Activated CD8-positive, alpha-beta T cell treated with anti-CD3 and anti-CD28 coated beads for 36 hours (primary cell): ENCODE measurements around the gene SNX32. TPM values are rescaled to one million over a fixed set of nuclear protein-coding genes. Genes with fewer than 3 reads are reported as not detected.

Experiments used
- ATAC-seq: fragments of 200-7000 bp; cut with Tn5 transposase; one replicate; pipeline ENCODE4 v1.10.0; 2021; ENCODE audit warnings: mild to moderate bottlenecking, moderate library complexity
- CTCF ChIA-PET: fragments of 350-600 bp; sonication (Branson Sonifier 250); formaldehyde crosslinking; loops from one replicate; lab custom pipeline; 2021; ENCODE audit warnings: antibody characterized with exemption; lab: Charles Lee
- POLR2A ChIA-PET: fragments of 350-600 bp; sonication (Branson Sonifier 250); formaldehyde crosslinking; loops from one replicate; lab custom pipeline; 2021; ENCODE audit warnings: antibody characterized with exemption; lab: Charles Lee
- DNase-seq: peaks from one replicate; pipeline ENCODE4 v3.0.0-alpha.2; 2020
- H3K27ac Mint-ChIP-seq: one replicate; pipeline ENCODE4 v1.8.0; 2021; ENCODE audit warnings: mild to moderate bottlenecking, mixed read lengths
- H3K27me3 Mint-ChIP-seq: one replicate; pipeline ENCODE4 v1.8.0; 2021; ENCODE audit warnings: mixed read lengths
- H3K36me3 Mint-ChIP-seq: one replicate; pipeline ENCODE4 v1.8.0; 2021; ENCODE audit warnings: low read depth, mixed read lengths
- H3K4me1 Mint-ChIP-seq: one replicate; pipeline ENCODE4 v1.8.0; 2021; ENCODE audit warnings: low read depth, mixed read lengths
- H3K4me3 Mint-ChIP-seq: one replicate; pipeline ENCODE4 v1.8.0; 2021; ENCODE audit warnings: mild to moderate bottlenecking, moderate library complexity, mixed read lengths
- H3K9me3 Mint-ChIP-seq: one replicate; pipeline ENCODE4 v1.8.0; 2021; ENCODE audit warnings: mixed read lengths
- CTCF ChIP-seq: fragments of 200-600 bp; IDR thresholded peaks from one replicate; pipeline ENCODE4 v1.8.0; 2022; ENCODE audit warnings: antibody characterized with exemption, mild to moderate bottlenecking
- intact Hi-C: fragments of 100-400 bp; cut with micrococcal nuclease; formaldehyde crosslinking; loops from one replicate; pipeline ENCODE4 v1.10.0; 2022
- total RNA-seq, 2 experiments: library from RNA; stranded (reverse); gene quantifications; one replicate each; pipeline ENCODE4 v1.2.3, GENCODE V29; 2021

Gene SNX32
- total RNA-seq, 2 experiments from 2014 or later, result 1.6 to 2.1 TPM

GRCh38 chr11:65793625-65794400 is 40.0 kb upstream of the SNX32 start:
- Mint-ChIP-seq H3K9me3 (no peaks in the 10 kb centered on the region), H3K27ac (no peak overlapping the region), H3K4me3 (no peak overlapping the region), H3K4me1 (peaks cover 13% of the 10 kb centered on the region), H3K27me3 (peaks cover 18% of the 10 kb centered on the region), H3K36me3 (no peaks in the 10 kb centered on the region)
- ATAC-seq (no peak), DNase-seq (no peak)
- intact Hi-C loops, result no loop called here
- ChIA-PET CTCF (interaction anchor here (0.8 to 8.3 kb wide), 4 partner anchors 13 to 25 kb away, joined by 3 to 85 read pairs (median 6); partner anchors contain the start of gene AP5B1), POLR2A (interaction anchor here (1.4 kb wide), 1 partner anchor 14 kb away, joined by 3 read pairs; no protein-coding TSS in a partner anchor)
- no peak for TF ChIP-seq CTCF

- no peaks in the 10 kb centered on the region for H3K36me3 Mint-ChIP-seq
- H3K4me1 Mint-ChIP-seq, result peaks cover 13% of the 10 kb centered on the region
- no peak overlapping the region for H3K4me3 Mint-ChIP-seq
- H3K27me3 Mint-ChIP-seq, result peaks cover 14% of the 10 kb centered on the region
- no peak overlapping the region for H3K27ac Mint-ChIP-seq
- DNase-seq, result no peak
- ChIA-PET POLR2A (interaction anchor here (1.5 kb wide), 1 partner anchor 10 kb away, joined by 5 read pairs; no protein-coding TSS in a partner anchor), CTCF (interaction anchor here (0.8 to 8.3 kb wide), 2 partner anchors 15 to 23 kb away, joined by 3 to 85 read pairs; partner anchors contain the start of gene AP5B1)
- no peak for TF ChIP-seq CTCF
- intact Hi-C loops, result no loop called here
- no peak for ATAC-seq
- H3K9me3 Mint-ChIP-seq, result no peaks in the 10 kb centered on the region
These were observed 38.9 kb upstream of the SNX32 start for GRCh38 chr11:65794570-65795510.

GRCh38 chr11:65796726-65797601 is 36.8 kb upstream of the SNX32 start:
- Mint-ChIP-seq H3K4me3 (no peak overlapping the region), H3K27ac (no peak overlapping the region), H3K27me3 (peaks cover 15% of the 10 kb centered on the region), H3K36me3 (no peaks in the 10 kb centered on the region), H3K4me1 (peaks cover 6% of the 10 kb centered on the region), H3K9me3 (no peaks in the 10 kb centered on the region)
- POLR2A ChIA-PET, result interaction anchor here (0.6 to 1.5 kb wide), 5 partner anchors 9 to 237 kb away, joined by 3 to 5 read pairs (median 3); no protein-coding TSS in a partner anchor
- CTCF ChIA-PET, result interaction anchor here (0.9 to 8.0 kb wide), 3 partner anchors 9 to 22 kb away, joined by 3 to 55 read pairs (median 3); partner anchors contain the start of gene AP5B1
- DNase-seq (no peak), ATAC-seq (no peak)
- intact Hi-C loops, result no loop called here
- TF ChIP-seq CTCF, result no peak

- no peaks in the 10 kb centered on the region for H3K36me3 Mint-ChIP-seq
- ChIA-PET CTCF (interaction anchor here (8.0 kb wide), 1 partner anchor 17 kb away, joined by 55 read pairs; the partner anchor contains the start of gene AP5B1), POLR2A (interaction anchor here (0.6 to 1.5 kb wide), 5 partner anchors 10 to 237 kb away, joined by 3 to 5 read pairs (median 3); no protein-coding TSS in a partner anchor)
- intact Hi-C loops, result no loop called here
- H3K4me3 Mint-ChIP-seq, result no peak overlapping the region
- ATAC-seq, result no peak
- TF ChIP-seq CTCF, result no peak
- DNase-seq, result no peak
- H3K27ac Mint-ChIP-seq, result no peak overlapping the region
- no peaks in the 10 kb centered on the region for H3K9me3 Mint-ChIP-seq
- peaks cover 17% of the 10 kb centered on the region for H3K27me3 Mint-ChIP-seq
- peaks cover 3% of the 10 kb centered on the region for H3K4me1 Mint-ChIP-seq
These were observed 36.1 kb upstream of the SNX32 start for GRCh38 chr11:65797711-65798110.
